IMR-90 (cell line): ENCODE results near the gene PPM1A. TPM values are rescaled to one million over a fixed set of nuclear protein-coding genes. Genes with fewer than 3 reads are reported as not detected.

Experiments
- ATAC-seq: fragments of 200-7000 bp; cut with Tn5 transposase; 2 replicates; pipeline ENCODE4 v1.9.1; 2020; ENCODE audit warnings: low read depth, mild to moderate bottlenecking, moderate library complexity
- BruUV-seq: library from RNA; stranded (reverse); fragments of 400-500 nt; replicated peaks from 2 replicates; lab custom pipeline; 2021; lab: Mats Ljungman, UMichigan
- CTCF ChIA-PET: fragments of 300-600 bp; formaldehyde crosslinking; extraction: SDS; loops from one replicate; lab custom pipeline; 2021; ENCODE audit warnings: antibody characterized with exemption; lab: Yijun Ruan, JAX
- POLR2A ChIA-PET: fragments of 300-600 bp; sonication (Branson Sonifier 250); formaldehyde crosslinking; loops from one replicate; lab custom pipeline; 2022; ENCODE audit warnings: antibody characterized with exemption; ENCODE audit not compliant: unreplicated experiment; lab: Charles Lee
- DNase-seq: peaks from one replicate; pipeline ENCODE4 v3.0.0; 2013
- H2AFZ ChIP-seq: replicated peaks from 2 replicates; pipeline ENCODE3; 2013; ENCODE audit warnings: low read length, mild to moderate bottlenecking; ENCODE audit not compliant: poor library complexity
- H2AK5ac ChIP-seq: 2 replicates; pipeline ENCODE4 v1.6.1; 2013; ENCODE audit warnings: low read depth, low read length, inconsistent platforms
- H2AK9ac ChIP-seq: replicated peaks from 2 replicates; pipeline ENCODE3; 2013; ENCODE audit warnings: mild to moderate bottlenecking, low read depth, low read length, moderate library complexity; ENCODE audit not compliant: poor library complexity
- H2BK120ac ChIP-seq: 2 replicates; pipeline ENCODE4 v1.6.1; 2013; ENCODE audit warnings: low read depth, low read length, inconsistent platforms
- H2BK15ac ChIP-seq: 3 replicates; pipeline ENCODE4 v1.6.1; 2013; ENCODE audit warnings: low read depth, low read length, inconsistent platforms
- H2BK20ac ChIP-seq: 2 replicates; pipeline ENCODE4 v1.6.1; 2013; ENCODE audit warnings: low read depth, mild to moderate bottlenecking, inconsistent platforms, low read length, moderate library complexity
- H2BK5ac ChIP-seq: 2 replicates; pipeline ENCODE4 v1.6.1; 2013; ENCODE audit warnings: mild to moderate bottlenecking, low read depth, low read length, inconsistent platforms; ENCODE audit not compliant: poor library complexity, severe bottlenecking
- H3K14ac ChIP-seq: replicated peaks from 2 replicates; pipeline ENCODE4 v1.6.1; 2013; ENCODE audit warnings: low read depth, low read length, inconsistent platforms
- H3K18ac ChIP-seq: 2 replicates; pipeline ENCODE4 v1.6.1; 2013; ENCODE audit warnings: low read depth, low read length, control low read depth
- H3K23ac ChIP-seq: 2 replicates; pipeline ENCODE4 v1.6.1; 2013; ENCODE audit warnings: low read depth, low read length, inconsistent platforms
- H3K27ac ChIP-seq: 2 replicates; pipeline ENCODE4 v1.5.1; 2013; ENCODE audit warnings: mild to moderate bottlenecking, control low read depth, low read length; ENCODE audit not compliant: insufficient read depth
- H3K27me3 ChIP-seq: 2 replicates; pipeline ENCODE4 v1.6.1; 2013; ENCODE audit warnings: low read length; ENCODE audit not compliant: control insufficient read depth, insufficient read depth
- H3K36me3 ChIP-seq: 2 replicates; pipeline ENCODE4 v1.6.1; 2013; ENCODE audit warnings: low read length, mixed read lengths; ENCODE audit not compliant: control insufficient read depth, insufficient read depth
- H3K4ac ChIP-seq: 2 replicates; pipeline ENCODE4 v1.6.1; 2013; ENCODE audit warnings: low read depth, low read length, inconsistent platforms
- H3K4me1 ChIP-seq: 2 replicates; pipeline ENCODE4 v1.6.1; 2013; ENCODE audit warnings: low read length, mixed read lengths; ENCODE audit not compliant: control insufficient read depth, insufficient read depth
- H3K4me2 ChIP-seq: 2 replicates; pipeline ENCODE4 v1.6.1; 2013; ENCODE audit warnings: low read depth, mild to moderate bottlenecking, control low read depth, low read length, moderate library complexity
- H3K4me3 ChIP-seq: 2 replicates; pipeline ENCODE4 v1.5.1; 2013; ENCODE audit warnings: low read depth, mild to moderate bottlenecking, control low read depth, low read length, moderate library complexity; ENCODE audit not compliant: insufficient read depth
- H3K56ac ChIP-seq: 2 replicates; pipeline ENCODE4 v1.6.1; 2013; ENCODE audit warnings: low read length, inconsistent platforms; ENCODE audit not compliant: insufficient read depth; ENCODE audit errors: extremely low read depth
- H3K79me1 ChIP-seq, 2 experiments: 2 replicates each; pipeline ENCODE4 v1.6.1; 2013; ENCODE audit warnings: low read length in 2 of 2, inconsistent platforms in 1 of 2, low read depth in 1 of 2
- H3K9ac ChIP-seq: 2 replicates; pipeline ENCODE4 v1.6.1; 2013; ENCODE audit warnings: low read depth, low read length, control low read depth
- H3K9me1 ChIP-seq: 2 replicates; pipeline ENCODE4 v1.6.1; 2013; ENCODE audit warnings: low read length, inconsistent platforms; ENCODE audit not compliant: insufficient read depth
- H3K9me3 ChIP-seq: 2 replicates; pipeline ENCODE4 v1.6.1; 2013; ENCODE audit warnings: low read length; ENCODE audit not compliant: control insufficient read depth, insufficient read depth
- H4K20me1 ChIP-seq: 2 replicates; pipeline ENCODE4 v1.6.1; 2013; ENCODE audit warnings: low read length, inconsistent platforms; ENCODE audit not compliant: insufficient read depth
- H4K5ac ChIP-seq: 2 replicates; pipeline ENCODE4 v1.6.1; 2013; ENCODE audit warnings: mild to moderate bottlenecking, low read depth, low read length, control low read depth
- H4K8ac ChIP-seq, 2 experiments: 2 replicates each; pipeline ENCODE4 v1.6.1; 2013; ENCODE audit warnings: low read depth in 2 of 2, low read length in 2 of 2, control low read depth in 1 of 2, inconsistent platforms in 1 of 2
- H4K91ac ChIP-seq: 2 replicates; pipeline ENCODE4 v1.6.1; 2013; ENCODE audit warnings: low read depth, low read length, inconsistent platforms; ENCODE audit not compliant: insufficient read depth
- BHLHE40 ChIP-seq: fragments of 150-350 bp; IDR thresholded peaks from 2 replicates; pipeline ENCODE4 v1.6.1; 2016; ENCODE audit warnings: mild to moderate bottlenecking, low read depth, low read length
- CEBPB ChIP-seq: IDR thresholded peaks from 2 replicates; pipeline ENCODE4 v1.6.1; 2012; ENCODE audit warnings: low read depth, low read length, improper control_type of control experiment
- MAZ ChIP-seq: IDR thresholded peaks from 2 replicates; pipeline ENCODE4 v1.6.1; 2012; ENCODE audit warnings: low read depth, mild to moderate bottlenecking, low read length, improper control_type of control experiment, moderate library complexity, borderline replicate concordance
- NFE2L2 ChIP-seq: fragments of 150-350 bp; IDR thresholded peaks from 2 replicates; pipeline ENCODE4 v1.6.1; 2016; ENCODE audit warnings: low read depth, mild to moderate bottlenecking, low read length
- RAD21 ChIP-seq: IDR thresholded peaks from 2 replicates; pipeline ENCODE4 v1.6.1; 2012; ENCODE audit warnings: low read length, improper control_type of control experiment
- dilution Hi-C: fragments of 300-500 bp; cut with HindIII; formaldehyde crosslinking; loops from one replicate; pipeline ENCODE4 v1.14.3; 2018; ENCODE audit warnings: low sequenced_read_pairs; ENCODE audit not compliant: unreplicated experiment
- in situ Hi-C: fragments of 300-500 bp; cut with MboI; formaldehyde crosslinking; loops from 3 replicates; pipeline ENCODE4 v1.14.3; 2019; ENCODE audit warnings: low sequenced_read_pairs, inconsistent platforms, mixed read lengths
- intact Hi-C: fragments of 100-400 bp; cut with micrococcal nuclease; formaldehyde crosslinking; loops from 2 replicates; pipeline ENCODE4 v1.10.0; 2022
- polyA plus RNA-seq, 3 experiments: library from polyadenylated mRNA; depleted of rRNA; stranded (reverse); fragments of >200 nt; gene quantifications; 2 replicates each; pipeline ENCODE4 v1.2.3, GENCODE V29; 2012; ENCODE audit warnings: low replicate concordance in 1 of 3
- total RNA-seq: library from RNA; depleted of rRNA; stranded (reverse); fragments of >200 nt; gene quantifications from 2 replicates; pipeline ENCODE4 v1.2.3, GENCODE V29; 2012

The PPM1A gene
- total and polyA plus RNA-seq, 2 of the 4 experiments (the other 2 are of a cell fraction) = 14.3 to 15.1 TPM

GRCh38 chr14:60221457-60221856 is 27.6 kb upstream of the PPM1A start:
- ChIA-PET POLR2A (no interaction called here), CTCF (no interaction called here)
- Histone ChIP-seq H3K14ac (no peak overlapping the region), H3K27ac (no peak overlapping the region), H2BK120ac (no peak overlapping the region), H3K27me3 (peaks cover 9% of the 10 kb centered on the region), H4K20me1 (no peaks in the 10 kb centered on the region), H3K4ac (no peak overlapping the region), H3K23ac (no peak overlapping the region), H2BK20ac (no peak overlapping the region), H3K18ac (no peak overlapping the region), H2AFZ (no peak overlapping the region), H2BK15ac (no peak overlapping the region), H3K4me2 (no peak overlapping the region), H3K79me1 (no peaks in the 10 kb centered on the region), H2BK5ac (no peak overlapping the region), H4K5ac (no peak overlapping the region), H3K4me1 (no peaks in the 10 kb centered on the region), H4K8ac (no peak overlapping the region), H4K91ac (no peak overlapping the region), H3K9me1 (no peaks in the 10 kb centered on the region), H3K56ac (no peak overlapping the region), H3K9me3 (peaks cover 2% of the 10 kb centered on the region; the same call in 1 of the 2 replicates), H3K4me3 (no peak overlapping the region), H3K36me3 (no peaks in the 10 kb centered on the region), H3K9ac (no peak overlapping the region), H2AK5ac (no peak overlapping the region), H2AK9ac (no peak overlapping the region)
- no TSS peak for BruUV-seq
- intact Hi-C loops = no loop called here
- dilution Hi-C loops = no loop called here
- in situ Hi-C loops = no loop called here
- DNase-seq (no peak), ATAC-seq (no peak)
- TF ChIP-seq MAZ (no peak), BHLHE40 (no peak), NFE2L2 (no peak), CEBPB (no peak), RAD21 (no peak)
